A549 (cell line): Measurements from ENCODE around the gene BHLHE23.

Experiments
- CBX2 ChIP-seq: fragments of 200-600 bp; sonication (generic); IDR thresholded peaks from 2 replicates; pipeline ENCODE4 v1.6.1; 2016; ENCODE audit warnings: low read depth, mild to moderate bottlenecking, borderline replicate concordance
- CHD4 ChIP-seq: fragments of 200-600 bp; sonication (generic); IDR thresholded peaks from 2 replicates; pipeline ENCODE4 v1.6.1; 2016; ENCODE audit warnings: antibody characterized with exemption, mild to moderate bottlenecking, borderline replicate concordance
- EP300 ChIP-seq, 2 experiments: fragments of >200 bp; sonication (Bioruptor Twin); formaldehyde crosslinking; IDR thresholded peaks; 2 replicates in 1 of 2; 3 replicates in 1 of 2; pipeline ENCODE4 v1.6.1; 2016 to 2017
- JUNB ChIP-seq: fragments of >200 bp; sonication (Bioruptor Twin); formaldehyde crosslinking; IDR thresholded peaks from 2 replicates; pipeline ENCODE4 v1.6.1; 2016
- MAZ ChIP-seq: fragments of 150-350 bp; IDR thresholded peaks from 2 replicates; pipeline ENCODE4 v1.6.1; 2014; ENCODE audit warnings: antibody characterized with exemption, low read depth, low read length, borderline replicate concordance
- NR3C1 ChIP-seq: fragments of >200 bp; sonication (Bioruptor Twin); formaldehyde crosslinking; IDR thresholded peaks from 3 replicates; pipeline ENCODE4 v1.6.1; 2017
- POLR2A ChIP-seq: IDR thresholded peaks from 2 replicates; pipeline ENCODE4 v1.6.1; 2012; ENCODE audit warnings: mild to moderate bottlenecking, low read length
- SMC3 ChIP-seq: fragments of >200 bp; sonication (Bioruptor Twin); formaldehyde crosslinking; IDR thresholded peaks from 3 replicates; pipeline ENCODE4 v1.6.1; 2018; ENCODE audit warnings: inconsistent platforms
- ZNF302 ChIP-seq: fragments of 250-450 bp; sonication (Bioruptor Pico); IDR thresholded peaks from 2 replicates; pipeline ENCODE4 v1.9.0; 2021; ENCODE audit warnings: inconsistent platforms, mild to moderate bottlenecking, moderate library complexity
- TF ChIP-seq, protein P1 (sequence below): fragments of >200 bp; sonication (Bioruptor Twin); formaldehyde crosslinking; IDR thresholded peaks from 3 replicates; pipeline ENCODE4 v1.5.1; 2016
- TF ChIP-seq, protein P2 (sequence below): fragments of 450-650 bp; IDR thresholded peaks from 2 replicates; pipeline ENCODE4 v1.6.1; 2014; ENCODE audit warnings: antibody characterized with exemption

DNA sequence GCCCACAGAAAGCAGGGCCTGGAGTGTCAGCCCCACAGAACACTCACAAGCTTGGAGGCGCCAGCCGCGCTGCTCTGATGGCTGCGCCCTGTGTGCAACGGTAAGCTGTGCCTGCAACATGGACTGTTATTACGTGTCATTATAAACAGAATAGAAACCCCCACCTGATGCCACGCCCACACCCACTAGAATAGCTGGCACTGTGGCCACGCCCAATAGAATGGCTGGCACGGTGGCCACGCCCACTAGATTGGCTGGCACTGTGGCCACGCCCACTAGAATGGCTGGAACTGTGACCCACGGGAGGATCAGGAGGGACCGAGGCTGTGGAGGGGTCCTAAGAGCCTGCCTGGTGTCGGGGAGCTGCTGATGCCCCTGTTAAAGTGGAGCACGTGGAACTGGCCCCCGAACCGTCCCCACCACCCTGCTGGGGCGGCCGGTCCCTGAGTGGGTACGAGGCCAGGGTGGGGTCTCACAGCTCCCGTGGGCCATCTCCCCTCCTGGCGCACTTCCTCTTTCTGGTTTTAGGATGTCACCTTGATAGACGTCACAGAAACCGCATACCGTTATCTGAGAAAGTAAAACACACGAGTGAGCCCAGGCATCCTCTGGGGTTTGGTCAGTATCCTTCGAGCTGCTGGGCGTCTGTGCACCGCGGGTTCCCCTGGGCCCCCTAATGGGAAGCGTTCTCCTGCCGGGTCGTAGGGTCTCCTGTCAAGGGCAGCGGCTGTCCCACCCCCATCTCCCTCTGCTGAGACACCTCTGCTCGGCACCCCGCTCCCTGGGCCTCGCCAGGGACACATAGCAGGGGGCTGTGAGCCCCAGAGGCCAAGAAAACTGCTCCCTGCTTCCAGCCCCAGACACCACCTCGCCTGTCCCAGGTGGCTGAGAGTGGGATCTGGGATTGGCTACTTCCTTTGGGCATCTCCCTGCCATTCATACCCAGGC lies 28.9 kb downstream of the BHLHE23 start:
- TF ChIP-seq, protein P1, sequence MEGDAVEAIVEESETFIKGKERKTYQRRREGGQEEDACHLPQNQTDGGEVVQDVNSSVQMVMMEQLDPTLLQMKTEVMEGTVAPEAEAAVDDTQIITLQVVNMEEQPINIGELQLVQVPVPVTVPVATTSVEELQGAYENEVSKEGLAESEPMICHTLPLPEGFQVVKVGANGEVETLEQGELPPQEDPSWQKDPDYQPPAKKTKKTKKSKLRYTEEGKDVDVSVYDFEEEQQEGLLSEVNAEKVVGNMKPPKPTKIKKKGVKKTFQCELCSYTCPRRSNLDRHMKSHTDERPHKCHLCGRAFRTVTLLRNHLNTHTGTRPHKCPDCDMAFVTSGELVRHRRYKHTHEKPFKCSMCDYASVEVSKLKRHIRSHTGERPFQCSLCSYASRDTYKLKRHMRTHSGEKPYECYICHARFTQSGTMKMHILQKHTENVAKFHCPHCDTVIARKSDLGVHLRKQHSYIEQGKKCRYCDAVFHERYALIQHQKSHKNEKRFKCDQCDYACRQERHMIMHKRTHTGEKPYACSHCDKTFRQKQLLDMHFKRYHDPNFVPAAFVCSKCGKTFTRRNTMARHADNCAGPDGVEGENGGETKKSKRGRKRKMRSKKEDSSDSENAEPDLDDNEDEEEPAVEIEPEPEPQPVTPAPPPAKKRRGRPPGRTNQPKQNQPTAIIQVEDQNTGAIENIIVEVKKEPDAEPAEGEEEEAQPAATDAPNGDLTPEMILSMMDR, result no peak
- TF ChIP-seq JUNB (no peak), ZNF302 (CRISPR knock-in tag) (no peak), EP300 (IDR thresholded peaks at IDR 0.05) (no peak), POLR2A (no peak), CHD4 (no peak), SMC3 (no peak), MAZ (no peak), CBX2 (no peak), NR3C1 (no peak)
- TF ChIP-seq, protein P2, sequence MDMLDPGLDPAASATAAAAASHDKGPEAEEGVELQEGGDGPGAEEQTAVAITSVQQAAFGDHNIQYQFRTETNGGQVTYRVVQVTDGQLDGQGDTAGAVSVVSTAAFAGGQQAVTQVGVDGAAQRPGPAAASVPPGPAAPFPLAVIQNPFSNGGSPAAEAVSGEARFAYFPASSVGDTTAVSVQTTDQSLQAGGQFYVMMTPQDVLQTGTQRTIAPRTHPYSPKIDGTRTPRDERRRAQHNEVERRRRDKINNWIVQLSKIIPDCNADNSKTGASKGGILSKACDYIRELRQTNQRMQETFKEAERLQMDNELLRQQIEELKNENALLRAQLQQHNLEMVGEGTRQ, result no peak
